Measurements from ENCODE around the gene C5orf63. TPM values are rescaled to one million over a fixed set of nuclear protein-coding genes. Genes with fewer than 3 reads are reported as not detected.

C5orf63 gene
- total and polyA plus RNA-seq, 5 donors, result 4.6 to 8.9 (median 7.1) TPM

- ATAC-seq, result no peak
- no peaks in the 10 kb centered on the region for H3K4me1 ChIP-seq (ENCODE audit: control insufficient read depth, insufficient read depth, low read length)
- H3K9me3 ChIP-seq (ENCODE audit: control insufficient read depth, low read length), result no peaks in the 10 kb centered on the region
- WGBS, result 66% methylated on average over 3 of the region's 3 CpGs
- H3K27me3 ChIP-seq (ENCODE audit: control insufficient read depth, insufficient read depth), result no peaks in the 10 kb centered on the region
- no peak overlapping the region for H3K27ac ChIP-seq (ENCODE audit: low read length)
- intact Hi-C loops (cut with DNase I), result no loop called here
- DNase-seq, result no peak
- no peak overlapping the region for H3K4me3 ChIP-seq (ENCODE audit: low read length)
Measured at GRCh38 chr5:127092690-127093089, 19.4 kb upstream of the C5orf63 start.

GRCh38 chr5:127089191-127089590 lies 15.9 kb upstream of the C5orf63 start:
- intact Hi-C loops (cut with DNase I), result no loop called here
- ATAC-seq, result no peak

GRCh38 chr5:127088251-127088650 lies 14.9 kb upstream of the C5orf63 start:
- Histone ChIP-seq H3K27me3 (ENCODE audit: control insufficient read depth, insufficient read depth) (no peaks in the 10 kb centered on the region), H3K4me1 (ENCODE audit: control insufficient read depth, insufficient read depth, low read length) (no peaks in the 10 kb centered on the region), H3K9me3 (ENCODE audit: control insufficient read depth, low read length) (no peaks in the 10 kb centered on the region), H3K27ac (ENCODE audit: low read length) (no peak overlapping the region), H3K4me3 (ENCODE audit: low read length) (no peak overlapping the region)
- WGBS, result 62% methylated on average over 1 of the region's 1 CpG
- ATAC-seq (peak in 1 of 2 donors; percentile 55), DNase-seq (peak in 1 of 3 donors; percentile 23)
- intact Hi-C loops (cut with DNase I), result no loop called here

More at GRCh38 chr5:127089191-127089590, 15.9 kb upstream of the C5orf63 start:
- Histone ChIP-seq H3K4me3 (ENCODE audit: low read length) (no peak overlapping the region), H3K27me3 (ENCODE audit: control insufficient read depth, insufficient read depth) (no peaks in the 10 kb centered on the region), H3K27ac (ENCODE audit: low read length) (no peak overlapping the region), H3K4me1 (ENCODE audit: control insufficient read depth, insufficient read depth, low read length) (no peaks in the 10 kb centered on the region), H3K9me3 (ENCODE audit: control insufficient read depth, low read length) (no peaks in the 10 kb centered on the region)
- DNase-seq, result no peak

- WGBS, result 93% methylated on average over 2 of the region's 2 CpGs
- Histone ChIP-seq H3K4me3 (ENCODE audit: low read length) (no peak overlapping the region), H3K27me3 (ENCODE audit: control insufficient read depth, insufficient read depth) (no peaks in the 10 kb centered on the region), H3K9me3 (ENCODE audit: control insufficient read depth, low read length) (no peaks in the 10 kb centered on the region), H3K27ac (ENCODE audit: low read length) (no peak overlapping the region), H3K4me1 (ENCODE audit: control insufficient read depth, insufficient read depth, low read length) (no peaks in the 10 kb centered on the region)
- no peak for ATAC-seq
- intact Hi-C loops (cut with DNase I), result no loop called here
- no peak for DNase-seq
Measured at GRCh38 chr5:127086589-127086988, 13.3 kb upstream of the C5orf63 start.

GRCh38 chr5:127085796-127086195 lies 12.5 kb upstream of the C5orf63 start:
- no peak overlapping the region for H3K4me3 ChIP-seq (ENCODE audit: low read length)
- H3K27ac ChIP-seq (ENCODE audit: low read length), result no peak overlapping the region
- no peaks in the 10 kb centered on the region for H3K9me3 ChIP-seq (ENCODE audit: control insufficient read depth, low read length)
- H3K27me3 ChIP-seq (ENCODE audit: control insufficient read depth, insufficient read depth), result no peaks in the 10 kb centered on the region
- WGBS, result 71% methylated on average over 5 of the region's 5 CpGs
- no peaks in the 10 kb centered on the region for H3K4me1 ChIP-seq (ENCODE audit: control insufficient read depth, insufficient read depth, low read length)
- intact Hi-C loops (cut with DNase I), result no loop called here
- DNase-seq (no peak), ATAC-seq (no peak)

- WGBS, result 83% methylated on average over 2 of the region's 2 CpGs
- no peak overlapping the region for H3K4me3 ChIP-seq (ENCODE audit: low read length)
- ATAC-seq (no peak), DNase-seq (no peak)
- H3K9me3 ChIP-seq (ENCODE audit: control insufficient read depth, low read length), result no peaks in the 10 kb centered on the region
- no peak overlapping the region for H3K27ac ChIP-seq (ENCODE audit: low read length)
- H3K27me3 ChIP-seq (ENCODE audit: control insufficient read depth, insufficient read depth), result no peaks in the 10 kb centered on the region
- no peaks in the 10 kb centered on the region for H3K4me1 ChIP-seq (ENCODE audit: control insufficient read depth, insufficient read depth, low read length)
- intact Hi-C loops (cut with DNase I), result no loop called here
Measured at GRCh38 chr5:127085371-127085770, 12.1 kb upstream of the C5orf63 start.

- Histone ChIP-seq H3K27me3 (ENCODE audit: control insufficient read depth, insufficient read depth) (no peaks in the 10 kb centered on the region), H3K4me1 (ENCODE audit: control insufficient read depth, insufficient read depth, low read length) (no peaks in the 10 kb centered on the region), H3K4me3 (ENCODE audit: low read length) (no peak overlapping the region), H3K27ac (ENCODE audit: low read length) (no peak overlapping the region), H3K9me3 (ENCODE audit: control insufficient read depth, low read length) (no peaks in the 10 kb centered on the region)
- DNase-seq, result no peak
- ATAC-seq, result no peak
- WGBS, result 86% methylated on average over 3 of the region's 3 CpGs
- intact Hi-C loops (cut with DNase I), result no loop called here
Measured at GRCh38 chr5:127084656-127085055, 11.4 kb upstream of the C5orf63 start.

GRCh38 chr5:127083711-127084110 lies 10.4 kb upstream of the C5orf63 start:
- intact Hi-C loops (cut with DNase I), result no loop called here
- no peak overlapping the region for H3K4me3 ChIP-seq (ENCODE audit: low read length)
- ATAC-seq (no peak), DNase-seq (no peak)
- WGBS, result 96% methylated on average over 2 of the region's 2 CpGs
- H3K27me3 ChIP-seq (ENCODE audit: control insufficient read depth, insufficient read depth), result no peaks in the 10 kb centered on the region
- no peaks in the 10 kb centered on the region for H3K9me3 ChIP-seq (ENCODE audit: control insufficient read depth, low read length)
- no peak overlapping the region for H3K27ac ChIP-seq (ENCODE audit: low read length)
- H3K4me1 ChIP-seq (ENCODE audit: control insufficient read depth, insufficient read depth, low read length), result no peaks in the 10 kb centered on the region

GRCh38 chr5:127079994-127080491 lies 6.7 kb upstream of the C5orf63 start:
- DNase-seq, result no peak
- no peaks in the 10 kb centered on the region for H3K9me3 ChIP-seq (ENCODE audit: control insufficient read depth, low read length)
- intact Hi-C loops (cut with DNase I), result no loop called here
- no peaks in the 10 kb centered on the region for H3K4me1 ChIP-seq (ENCODE audit: control insufficient read depth, insufficient read depth, low read length)
- WGBS, result 62% methylated on average over 9 of the region's 9 CpGs
- no peak for ATAC-seq
- H3K4me3 ChIP-seq (ENCODE audit: low read length), result no peak overlapping the region
- no peak overlapping the region for H3K27ac ChIP-seq (ENCODE audit: low read length)
- H3K27me3 ChIP-seq (ENCODE audit: control insufficient read depth, insufficient read depth), result no peaks in the 10 kb centered on the region

- intact Hi-C loops (cut with DNase I), result no loop called here
- ATAC-seq, result no peak
Measured at GRCh38 chr5:127077366-127077765, 4.1 kb upstream of the C5orf63 start.

GRCh38 chr5:127076315-127077129 lies 3.2 kb upstream of the C5orf63 start:
- no peaks in the 10 kb centered on the region for H3K9me3 ChIP-seq (ENCODE audit: control insufficient read depth, low read length)
- intact Hi-C loops (cut with DNase I), result no loop called here
- DNase-seq, result peak; percentile 25 to 52 (median 46)
- ATAC-seq, result peak; percentile 76 to 92
- H3K27me3 ChIP-seq (ENCODE audit: control insufficient read depth, insufficient read depth), result no peaks in the 10 kb centered on the region
- no peaks in the 10 kb centered on the region for H3K4me1 ChIP-seq (ENCODE audit: control insufficient read depth, insufficient read depth, low read length)
- 54% methylated on average over 4 of the region's 4 CpGs for WGBS
- H3K4me3 ChIP-seq (ENCODE audit: low read length), result no peak overlapping the region
- H3K27ac ChIP-seq (ENCODE audit: low read length), result no peak overlapping the region

More at GRCh38 chr5:127077366-127077765, 4.1 kb upstream of the C5orf63 start:
- Histone ChIP-seq H3K4me3 (ENCODE audit: low read length) (no peak overlapping the region), H3K27me3 (ENCODE audit: control insufficient read depth, insufficient read depth) (no peaks in the 10 kb centered on the region), H3K27ac (ENCODE audit: low read length) (no peak overlapping the region), H3K4me1 (ENCODE audit: control insufficient read depth, insufficient read depth, low read length) (no peaks in the 10 kb centered on the region), H3K9me3 (ENCODE audit: control insufficient read depth, low read length) (no peaks in the 10 kb centered on the region)
- DNase-seq, result no peak
- WGBS, result 70% methylated on average over 1 of the region's 1 CpG
